HEK293 (cell line): ENCODE data around the gene FOXS1.

Experiments
- ELK4 ChIP-seq: IDR thresholded peaks from 2 replicates; pipeline ENCODE4 v1.6.1; 2011; ENCODE audit warnings: mild to moderate bottlenecking, low read depth, low read length, borderline replicate concordance
- GFI1B ChIP-seq: fragments of 450-650 bp; formaldehyde crosslinking; IDR thresholded peaks from 2 replicates; pipeline ENCODE4 v1.5.1; 2016; ENCODE audit warnings: missing biosample characterization, missing genetic modification characterization
- GLI4 ChIP-seq: fragments of 450-650 bp; formaldehyde crosslinking; IDR thresholded peaks from 2 replicates; pipeline ENCODE4 v1.5.1; 2016; ENCODE audit warnings: missing biosample characterization, missing genetic modification characterization
- KLF1 ChIP-seq: fragments of 450-650 bp; formaldehyde crosslinking; IDR thresholded peaks from 2 replicates; pipeline ENCODE4 v1.5.1; 2016; ENCODE audit warnings: missing biosample characterization, missing genetic modification characterization
- PRDM4 ChIP-seq: fragments of 450-650 bp; formaldehyde crosslinking; IDR thresholded peaks from 2 replicates; pipeline ENCODE4 v1.5.1; 2017; ENCODE audit warnings: missing biosample characterization, missing genetic modification characterization
- ZNF140 ChIP-seq: fragments of 450-650 bp; formaldehyde crosslinking; IDR thresholded peaks from 2 replicates; pipeline ENCODE4 v1.5.1; 2016; ENCODE audit warnings: missing biosample characterization, missing genetic modification characterization
- ZNF354C ChIP-seq: fragments of 450-650 bp; formaldehyde crosslinking; IDR thresholded peaks from 2 replicates; pipeline ENCODE4 v1.5.1; 2016; ENCODE audit warnings: missing biosample characterization, missing genetic modification characterization, low read depth, borderline replicate concordance
- ZNF394 ChIP-seq: fragments of 450-650 bp; formaldehyde crosslinking; IDR thresholded peaks from 2 replicates; pipeline ENCODE4 v1.5.1; 2016; ENCODE audit warnings: missing biosample characterization, missing genetic modification characterization, mild to moderate bottlenecking, moderate library complexity, borderline replicate concordance
- ZNF426 ChIP-seq: fragments of 450-650 bp; formaldehyde crosslinking; IDR thresholded peaks from 2 replicates; pipeline ENCODE4 v1.5.1; 2017; ENCODE audit warnings: missing biosample characterization, missing genetic modification characterization, mild to moderate bottlenecking, inconsistent platforms, moderate library complexity
- ZSCAN30 ChIP-seq: fragments of 450-650 bp; IDR thresholded peaks from 2 replicates; pipeline ENCODE4 v1.5.1; 2018; ENCODE audit warnings: missing biosample characterization, mild to moderate bottlenecking, missing genetic modification characterization, moderate library complexity
- TF ChIP-seq, protein P1 (sequence below): fragments of 450-650 bp; formaldehyde crosslinking; IDR thresholded peaks from 2 replicates; pipeline ENCODE4 v1.5.1; 2016; ENCODE audit warnings: missing biosample characterization, missing genetic modification characterization
- TF ChIP-seq, protein P2 (sequence below): fragments of 450-650 bp; formaldehyde crosslinking; conservative IDR thresholded peaks from 2 replicates; pipeline ENCODE4 v1.5.1; 2016; ENCODE audit warnings: low read depth, missing biosample characterization, missing genetic modification characterization
- TF ChIP-seq, protein P3 (sequence below): fragments of 450-650 bp; formaldehyde crosslinking; IDR thresholded peaks from 2 replicates; pipeline ENCODE4 v1.5.1; 2016; ENCODE audit warnings: missing biosample characterization, missing genetic modification characterization
- TF ChIP-seq, protein P4 (sequence below): sonication (generic); formaldehyde crosslinking; IDR thresholded peaks from 2 replicates; pipeline ENCODE4 v1.8.1; 2022; ENCODE audit warnings: mild to moderate bottlenecking, moderate library complexity, missing genetic modification reagents
- TF ChIP-seq, protein P5 (sequence below): fragments of 450-650 bp; formaldehyde crosslinking; IDR thresholded peaks from 2 replicates; pipeline ENCODE4 v1.5.1; 2016; ENCODE audit warnings: missing biosample characterization, missing genetic modification characterization
- TF ChIP-seq, protein P6 (sequence below): fragments of 450-650 bp; formaldehyde crosslinking; IDR thresholded peaks from 2 replicates; pipeline ENCODE4 v1.5.1; 2016; ENCODE audit warnings: missing biosample characterization, missing genetic modification characterization, borderline replicate concordance

Gene FOXS1

DNA sequence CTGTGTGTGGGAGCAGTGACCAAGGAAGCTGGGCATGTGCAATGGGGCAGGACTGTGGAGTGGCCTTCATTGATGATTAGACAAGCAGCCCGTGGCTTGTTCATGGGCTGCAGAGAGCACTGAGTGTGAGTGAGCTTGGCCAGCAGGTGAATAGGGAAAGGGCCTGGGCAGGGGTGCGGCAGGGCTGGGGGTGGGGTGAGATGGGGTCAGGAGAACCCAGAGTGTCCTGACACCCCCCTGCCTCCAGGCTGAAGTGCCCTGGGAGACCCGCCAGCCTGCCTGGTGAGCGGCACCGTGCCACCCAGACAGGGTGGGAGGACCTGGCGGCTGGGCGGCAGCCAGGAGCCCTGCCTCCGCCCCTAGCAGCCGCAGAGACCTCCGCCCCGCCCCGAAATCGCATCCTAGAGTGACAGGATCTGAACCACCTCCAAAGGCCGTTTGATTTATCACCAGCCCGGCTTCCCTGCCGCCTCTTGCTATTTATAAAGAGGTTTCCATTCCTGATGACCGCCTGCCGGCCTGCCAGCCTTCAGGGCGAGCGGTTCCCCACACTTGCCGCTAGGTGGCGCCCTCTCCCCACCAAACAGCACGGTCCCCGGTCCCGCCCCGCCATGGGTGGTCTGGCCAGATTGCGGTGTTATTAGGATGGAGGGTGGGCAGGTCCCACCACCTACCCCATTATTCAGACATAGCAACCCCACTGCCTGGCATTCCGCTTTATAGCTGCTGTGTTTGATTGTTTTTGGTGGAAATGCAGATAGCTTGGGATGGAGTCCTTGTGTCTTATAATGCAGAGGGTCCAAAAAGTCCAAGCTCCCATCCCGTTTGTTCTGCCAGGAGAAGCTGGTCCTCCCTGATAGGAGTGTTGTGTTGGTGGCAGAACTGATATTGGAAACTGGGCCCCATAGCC, 22.7 kb downstream of the FOXS1 start (continued):
- TF ChIP-seq, protein P1, sequence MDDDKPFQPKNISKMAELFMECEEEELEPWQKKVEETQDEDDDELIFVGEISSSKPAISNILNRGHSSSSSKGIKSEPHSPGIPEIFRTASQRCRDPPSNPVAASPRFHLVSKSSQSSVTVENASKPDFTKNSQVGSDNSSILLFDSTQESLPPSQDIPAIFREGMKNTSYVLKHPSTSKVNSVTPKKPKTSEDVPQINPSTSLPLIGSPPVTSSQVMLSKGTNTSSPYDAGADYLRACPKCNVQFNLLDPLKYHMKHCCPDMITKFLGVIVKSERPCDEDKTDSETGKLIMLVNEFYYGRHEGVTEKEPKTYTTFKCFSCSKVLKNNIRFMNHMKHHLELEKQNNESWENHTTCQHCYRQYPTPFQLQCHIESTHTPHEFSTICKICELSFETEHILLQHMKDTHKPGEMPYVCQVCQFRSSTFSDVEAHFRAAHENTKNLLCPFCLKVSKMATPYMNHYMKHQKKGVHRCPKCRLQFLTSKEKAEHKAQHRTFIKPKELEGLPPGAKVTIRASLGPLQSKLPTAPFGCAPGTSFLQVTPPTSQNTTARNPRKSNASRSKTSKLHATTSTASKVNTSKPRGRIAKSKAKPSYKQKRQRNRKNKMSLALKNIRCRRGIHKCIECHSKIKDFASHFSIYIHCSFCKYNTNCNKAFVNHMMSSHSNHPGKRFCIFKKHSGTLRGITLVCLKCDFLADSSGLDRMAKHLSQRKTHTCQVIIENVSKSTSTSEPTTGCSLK: no peak
- TF ChIP-seq ZNF426 (no peak), ZSCAN30 (tag by site-specific recombination) (peak; percentile 54; the same call in 1 of the 2 replicates), ZNF140 (tag by site-specific recombination) (no peak), GFI1B (no peak), ZNF394 (tag by site-specific recombination) (peak; percentile 13; the same call in 1 of the 2 replicates), ELK4 (no peak), PRDM4 (tag by site-specific recombination) (no peak), ZNF354C (tag by site-specific recombination) (no peak), GLI4 (tag by site-specific recombination) (no peak), KLF1 (tag by site-specific recombination) (peak; percentile 94)
- TF ChIP-seq, protein P2, sequence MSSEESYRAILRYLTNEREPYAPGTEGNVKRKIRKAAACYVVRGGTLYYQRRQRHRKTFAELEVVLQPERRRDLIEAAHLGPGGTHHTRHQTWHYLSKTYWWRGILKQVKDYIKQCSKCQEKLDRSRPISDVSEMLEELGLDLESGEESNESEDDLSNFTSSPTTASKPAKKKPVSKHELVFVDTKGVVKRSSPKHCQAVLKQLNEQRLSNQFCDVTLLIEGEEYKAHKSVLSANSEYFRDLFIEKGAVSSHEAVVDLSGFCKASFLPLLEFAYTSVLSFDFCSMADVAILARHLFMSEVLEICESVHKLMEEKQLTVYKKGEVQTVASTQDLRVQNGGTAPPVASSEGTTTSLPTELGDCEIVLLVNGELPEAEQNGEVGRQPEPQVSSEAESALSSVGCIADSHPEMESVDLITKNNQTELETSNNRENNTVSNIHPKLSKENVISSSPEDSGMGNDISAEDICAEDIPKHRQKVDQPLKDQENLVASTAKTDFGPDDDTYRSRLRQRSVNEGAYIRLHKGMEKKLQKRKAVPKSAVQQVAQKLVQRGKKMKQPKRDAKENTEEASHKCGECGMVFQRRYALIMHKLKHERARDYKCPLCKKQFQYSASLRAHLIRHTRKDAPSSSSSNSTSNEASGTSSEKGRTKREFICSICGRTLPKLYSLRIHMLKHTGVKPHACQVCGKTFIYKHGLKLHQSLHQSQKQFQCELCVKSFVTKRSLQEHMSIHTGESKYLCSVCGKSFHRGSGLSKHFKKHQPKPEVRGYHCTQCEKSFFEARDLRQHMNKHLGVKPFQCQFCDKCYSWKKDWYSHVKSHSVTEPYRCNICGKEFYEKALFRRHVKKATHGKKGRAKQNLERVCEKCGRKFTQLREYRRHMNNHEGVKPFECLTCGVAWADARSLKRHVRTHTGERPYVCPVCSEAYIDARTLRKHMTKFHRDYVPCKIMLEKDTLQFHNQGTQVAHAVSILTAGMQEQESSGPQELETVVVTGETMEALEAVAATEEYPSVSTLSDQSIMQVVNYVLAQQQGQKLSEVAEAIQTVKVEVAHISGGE (tag by site-specific recombination): no peak
- TF ChIP-seq, protein P3, sequence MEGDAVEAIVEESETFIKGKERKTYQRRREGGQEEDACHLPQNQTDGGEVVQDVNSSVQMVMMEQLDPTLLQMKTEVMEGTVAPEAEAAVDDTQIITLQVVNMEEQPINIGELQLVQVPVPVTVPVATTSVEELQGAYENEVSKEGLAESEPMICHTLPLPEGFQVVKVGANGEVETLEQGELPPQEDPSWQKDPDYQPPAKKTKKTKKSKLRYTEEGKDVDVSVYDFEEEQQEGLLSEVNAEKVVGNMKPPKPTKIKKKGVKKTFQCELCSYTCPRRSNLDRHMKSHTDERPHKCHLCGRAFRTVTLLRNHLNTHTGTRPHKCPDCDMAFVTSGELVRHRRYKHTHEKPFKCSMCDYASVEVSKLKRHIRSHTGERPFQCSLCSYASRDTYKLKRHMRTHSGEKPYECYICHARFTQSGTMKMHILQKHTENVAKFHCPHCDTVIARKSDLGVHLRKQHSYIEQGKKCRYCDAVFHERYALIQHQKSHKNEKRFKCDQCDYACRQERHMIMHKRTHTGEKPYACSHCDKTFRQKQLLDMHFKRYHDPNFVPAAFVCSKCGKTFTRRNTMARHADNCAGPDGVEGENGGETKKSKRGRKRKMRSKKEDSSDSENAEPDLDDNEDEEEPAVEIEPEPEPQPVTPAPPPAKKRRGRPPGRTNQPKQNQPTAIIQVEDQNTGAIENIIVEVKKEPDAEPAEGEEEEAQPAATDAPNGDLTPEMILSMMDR (tag by site-specific recombination): peak; percentile 94
- TF ChIP-seq, protein P4, sequence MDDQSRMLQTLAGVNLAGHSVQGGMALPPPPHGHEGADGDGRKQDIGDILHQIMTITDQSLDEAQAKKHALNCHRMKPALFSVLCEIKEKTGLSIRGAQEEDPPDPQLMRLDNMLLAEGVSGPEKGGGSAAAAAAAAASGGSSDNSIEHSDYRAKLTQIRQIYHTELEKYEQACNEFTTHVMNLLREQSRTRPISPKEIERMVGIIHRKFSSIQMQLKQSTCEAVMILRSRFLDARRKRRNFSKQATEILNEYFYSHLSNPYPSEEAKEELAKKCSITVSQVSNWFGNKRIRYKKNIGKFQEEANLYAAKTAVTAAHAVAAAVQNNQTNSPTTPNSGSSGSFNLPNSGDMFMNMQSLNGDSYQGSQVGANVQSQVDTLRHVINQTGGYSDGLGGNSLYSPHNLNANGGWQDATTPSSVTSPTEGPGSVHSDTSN: no peak
- TF ChIP-seq, protein P5, sequence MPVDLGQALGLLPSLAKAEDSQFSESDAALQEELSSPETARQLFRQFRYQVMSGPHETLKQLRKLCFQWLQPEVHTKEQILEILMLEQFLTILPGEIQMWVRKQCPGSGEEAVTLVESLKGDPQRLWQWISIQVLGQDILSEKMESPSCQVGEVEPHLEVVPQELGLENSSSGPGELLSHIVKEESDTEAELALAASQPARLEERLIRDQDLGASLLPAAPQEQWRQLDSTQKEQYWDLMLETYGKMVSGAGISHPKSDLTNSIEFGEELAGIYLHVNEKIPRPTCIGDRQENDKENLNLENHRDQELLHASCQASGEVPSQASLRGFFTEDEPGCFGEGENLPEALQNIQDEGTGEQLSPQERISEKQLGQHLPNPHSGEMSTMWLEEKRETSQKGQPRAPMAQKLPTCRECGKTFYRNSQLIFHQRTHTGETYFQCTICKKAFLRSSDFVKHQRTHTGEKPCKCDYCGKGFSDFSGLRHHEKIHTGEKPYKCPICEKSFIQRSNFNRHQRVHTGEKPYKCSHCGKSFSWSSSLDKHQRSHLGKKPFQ: no peak
- TF ChIP-seq, protein P6, sequence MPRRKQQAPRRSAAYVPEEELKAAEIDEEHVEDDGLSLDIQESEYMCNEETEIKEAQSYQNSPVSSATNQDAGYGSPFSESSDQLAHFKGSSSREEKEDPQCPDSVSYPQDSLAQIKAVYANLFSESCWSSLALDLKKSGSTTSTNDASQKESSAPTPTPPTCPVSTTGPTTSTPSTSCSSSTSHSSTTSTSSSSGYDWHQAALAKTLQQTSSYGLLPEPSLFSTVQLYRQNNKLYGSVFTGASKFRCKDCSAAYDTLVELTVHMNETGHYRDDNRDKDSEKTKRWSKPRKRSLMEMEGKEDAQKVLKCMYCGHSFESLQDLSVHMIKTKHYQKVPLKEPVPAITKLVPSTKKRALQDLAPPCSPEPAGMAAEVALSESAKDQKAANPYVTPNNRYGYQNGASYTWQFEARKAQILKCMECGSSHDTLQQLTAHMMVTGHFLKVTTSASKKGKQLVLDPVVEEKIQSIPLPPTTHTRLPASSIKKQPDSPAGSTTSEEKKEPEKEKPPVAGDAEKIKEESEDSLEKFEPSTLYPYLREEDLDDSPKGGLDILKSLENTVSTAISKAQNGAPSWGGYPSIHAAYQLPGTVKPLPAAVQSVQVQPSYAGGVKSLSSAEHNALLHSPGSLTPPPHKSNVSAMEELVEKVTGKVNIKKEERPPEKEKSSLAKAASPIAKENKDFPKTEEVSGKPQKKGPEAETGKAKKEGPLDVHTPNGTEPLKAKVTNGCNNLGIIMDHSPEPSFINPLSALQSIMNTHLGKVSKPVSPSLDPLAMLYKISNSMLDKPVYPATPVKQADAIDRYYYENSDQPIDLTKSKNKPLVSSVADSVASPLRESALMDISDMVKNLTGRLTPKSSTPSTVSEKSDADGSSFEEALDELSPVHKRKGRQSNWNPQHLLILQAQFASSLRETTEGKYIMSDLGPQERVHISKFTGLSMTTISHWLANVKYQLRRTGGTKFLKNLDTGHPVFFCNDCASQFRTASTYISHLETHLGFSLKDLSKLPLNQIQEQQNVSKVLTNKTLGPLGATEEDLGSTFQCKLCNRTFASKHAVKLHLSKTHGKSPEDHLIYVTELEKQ (tag by site-specific recombination): no peak
